SK-N-MC (cell line): ENCODE data around the gene VAV3.

ENCODE experiments used
- EZH2 ChIP-seq: fragments of 200-600 bp; sonication (generic); IDR thresholded peaks from one replicate; pipeline ENCODE4 v1.6.1; 2017; ENCODE audit warnings: antibody characterized with exemption
- FOXP2 ChIP-seq: optimal IDR thresholded peaks from 2 replicates; pipeline ENCODE3; 2011; ENCODE audit warnings: mild to moderate bottlenecking, moderate library complexity; ENCODE audit not compliant: insufficient read depth; ENCODE audit errors: extremely low read length, control extremely low read depth

GRCh38 chr1:107914119-107914765, 50.7 kb downstream of the VAV3 start:
- TF ChIP-seq EZH2: no peak
- TF ChIP-seq FOXP2: no peak
